ENCODE results near the gene STK32C. TPM values are rescaled to one million over a fixed set of nuclear protein-coding genes. Genes with fewer than 3 reads are reported as not detected.

Gene STK32C
- total RNA-seq, 1 donor from 2014 or later: 13.0 TPM

- no peak overlapping the region for H3K4me3 ChIP-seq (ENCODE audit: low read depth, low read length)
- no peak for TF ChIP-seq CTCF (conservative IDR thresholded peaks at IDR 0.05; ENCODE audit: low read depth, low read length)
- DNase-seq (ENCODE audit: low read depth): no peak
These were observed 27.1 kb downstream of the STK32C start for GRCh38 chr10:132280646-132281074.

- H3K4me3 ChIP-seq (ENCODE audit: low read depth, low read length): no peak overlapping the region
- DNase-seq (ENCODE audit: low read depth): no peak
- no peak for TF ChIP-seq CTCF (conservative IDR thresholded peaks at IDR 0.05; ENCODE audit: low read depth, low read length)
These were observed 27.7 kb downstream of the STK32C start for GRCh38 chr10:132279873-132280645.

GRCh38 chr10:132277311-132277741 lies 30.4 kb downstream of the STK32C start:
- DNase-seq (ENCODE audit: low read depth): no peak
- no peak for TF ChIP-seq CTCF (conservative IDR thresholded peaks at IDR 0.05; ENCODE audit: low read depth, low read length)
- H3K4me3 ChIP-seq (ENCODE audit: low read depth, low read length): no peak overlapping the region

GRCh38 chr10:132276706-132277105 lies 31.0 kb downstream of the STK32C start:
- no peak for TF ChIP-seq CTCF (conservative IDR thresholded peaks at IDR 0.05; ENCODE audit: low read depth, low read length)
- H3K4me3 ChIP-seq (ENCODE audit: low read depth, low read length): no peak overlapping the region
- no peak for DNase-seq (ENCODE audit: low read depth)

GRCh38 chr10:132276179-132276675 lies 31.5 kb downstream of the STK32C start:
- no peak overlapping the region for H3K4me3 ChIP-seq (ENCODE audit: low read depth, low read length)
- DNase-seq (ENCODE audit: low read depth): no peak
- TF ChIP-seq CTCF (conservative IDR thresholded peaks at IDR 0.05; ENCODE audit: low read depth, low read length): no peak

GRCh38 chr10:132275426-132276178 lies 32.1 kb downstream of the STK32C start:
- no peak overlapping the region for H3K4me3 ChIP-seq (ENCODE audit: low read depth, low read length)
- DNase-seq (ENCODE audit: low read depth): no peak
- no peak for TF ChIP-seq CTCF (conservative IDR thresholded peaks at IDR 0.05; ENCODE audit: low read depth, low read length)
